Sigmoid colon (tissue), 3 donors: Measurements from ENCODE around the gene MFSD6L.

Source experiments
- POLR2A ChIP-seq, 2 donors: fragments of 450-650 bp; IDR thresholded peaks; one replicate each; pipeline ENCODE4 v1.6.1; 2016; ENCODE audit warnings: antibody characterized with exemption in 2 of 2, mild to moderate bottlenecking in 2 of 2, moderate library complexity in 2 of 2
- TF ChIP-seq, protein P1 (sequence below), 4 experiments: fragments of 450-650 bp in 3 of 4; fragments of 200-600 bp in 1 of 4; IDR thresholded peaks; one replicate each; pipeline ENCODE4 v1.5.1; 2016 to 2019; ENCODE audit warnings: antibody characterized with exemption in 4 of 4, mild to moderate bottlenecking in 3 of 4, moderate library complexity in 2 of 4

DNA sequence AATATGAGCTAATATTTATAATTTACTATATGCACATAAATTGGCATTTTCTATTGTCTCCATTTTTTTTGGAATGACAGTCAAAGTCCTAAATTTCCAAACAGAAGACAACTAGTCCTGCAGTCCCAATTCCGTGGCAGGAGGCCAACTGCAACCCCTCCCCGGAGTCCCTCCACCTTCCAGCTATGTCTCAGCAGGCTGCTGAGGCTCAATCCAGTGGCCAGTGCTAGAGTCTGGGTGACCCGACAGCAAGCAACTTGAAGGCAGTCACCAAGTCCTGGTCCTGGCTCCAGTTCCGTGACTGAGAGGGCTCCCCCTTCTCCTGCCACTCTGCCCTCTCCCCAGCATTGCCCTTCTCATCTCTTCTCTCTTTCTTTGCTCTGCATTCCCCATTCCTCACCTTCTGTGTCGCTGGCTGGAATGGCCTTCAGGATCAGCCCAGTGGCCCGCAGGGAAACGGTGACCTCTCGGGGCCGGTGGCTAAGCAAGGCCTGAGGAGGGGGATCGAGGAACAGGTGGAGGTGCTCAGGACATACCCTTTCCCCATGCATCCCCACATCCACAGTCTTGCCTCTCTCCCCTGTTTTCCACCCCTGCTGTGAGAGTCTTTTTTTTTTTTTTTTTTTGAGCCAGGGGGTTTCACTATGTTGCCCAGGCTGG, 22.4 kb upstream of the MFSD6L start:
- TF ChIP-seq POLR2A (IDR thresholded peaks at IDR 0.05): no peak
- TF ChIP-seq, protein P1, sequence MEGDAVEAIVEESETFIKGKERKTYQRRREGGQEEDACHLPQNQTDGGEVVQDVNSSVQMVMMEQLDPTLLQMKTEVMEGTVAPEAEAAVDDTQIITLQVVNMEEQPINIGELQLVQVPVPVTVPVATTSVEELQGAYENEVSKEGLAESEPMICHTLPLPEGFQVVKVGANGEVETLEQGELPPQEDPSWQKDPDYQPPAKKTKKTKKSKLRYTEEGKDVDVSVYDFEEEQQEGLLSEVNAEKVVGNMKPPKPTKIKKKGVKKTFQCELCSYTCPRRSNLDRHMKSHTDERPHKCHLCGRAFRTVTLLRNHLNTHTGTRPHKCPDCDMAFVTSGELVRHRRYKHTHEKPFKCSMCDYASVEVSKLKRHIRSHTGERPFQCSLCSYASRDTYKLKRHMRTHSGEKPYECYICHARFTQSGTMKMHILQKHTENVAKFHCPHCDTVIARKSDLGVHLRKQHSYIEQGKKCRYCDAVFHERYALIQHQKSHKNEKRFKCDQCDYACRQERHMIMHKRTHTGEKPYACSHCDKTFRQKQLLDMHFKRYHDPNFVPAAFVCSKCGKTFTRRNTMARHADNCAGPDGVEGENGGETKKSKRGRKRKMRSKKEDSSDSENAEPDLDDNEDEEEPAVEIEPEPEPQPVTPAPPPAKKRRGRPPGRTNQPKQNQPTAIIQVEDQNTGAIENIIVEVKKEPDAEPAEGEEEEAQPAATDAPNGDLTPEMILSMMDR (IDR thresholded peaks at IDR 0.05): no peak
